Keratinocyte (primary cell): Measurements from ENCODE around the gene HGFAC. TPM values are rescaled to one million over a fixed set of nuclear protein-coding genes. Genes with fewer than 3 reads are reported as not detected.

Experiments used
- DNase-seq: peaks from one replicate; pipeline ENCODE4 v3.0.0-alpha.2; 2011; ENCODE audit warnings: low read depth, missing footprints, low spot score
- FAIRE-seq: peaks from 2 replicates; lab custom pipeline; 2011; peaks lifted over from hg19 to GRCh38; lab: Jason Lieb, UNC
- H2AFZ ChIP-seq: 2 replicates; pipeline ENCODE4 v1.6.0; 2012; ENCODE audit warnings: low read length, control low read depth, inconsistent platforms; ENCODE audit not compliant: control insufficient read depth
- H3K27ac ChIP-seq: 2 replicates; pipeline ENCODE4 v1.5.1; 2011; ENCODE audit warnings: low read length; ENCODE audit not compliant: control insufficient read depth, insufficient read depth
- H3K27me3 ChIP-seq: 3 replicates; pipeline ENCODE4 v1.6.0; 2011; ENCODE audit warnings: low read length; ENCODE audit not compliant: control insufficient read depth, insufficient read depth; ENCODE audit errors: extremely low read depth
- H3K36me3 ChIP-seq, 2 experiments: 2 replicates in 1 of 2; 3 replicates in 1 of 2; pipeline ENCODE4 v1.5.1; 2011; ENCODE audit warnings: low read length in 2 of 2, mild to moderate bottlenecking in 1 of 2; ENCODE audit not compliant: control insufficient read depth in 2 of 2, insufficient read depth in 2 of 2; ENCODE audit errors: extremely low read depth in 1 of 2
- H3K4me1 ChIP-seq: 3 replicates; pipeline ENCODE4 v1.5.1; 2011; ENCODE audit warnings: low read length; ENCODE audit not compliant: control insufficient read depth, insufficient read depth; ENCODE audit errors: extremely low read depth
- H3K4me2 ChIP-seq: 3 replicates; pipeline ENCODE4 v1.6.0; 2011; ENCODE audit warnings: low read depth, low read length; ENCODE audit not compliant: control insufficient read depth, insufficient read depth; ENCODE audit errors: extremely low read depth
- H3K4me3 ChIP-seq, 3 experiments: fragments of 200-600 bp in 1 of 3; sonication (generic) in 1 of 3; 2 replicates in 2 of 3; 3 replicates in 1 of 3; pipeline ENCODE4 v1.5.1; 2011 to 2016; ENCODE audit warnings: low read length in 3 of 3, mild to moderate bottlenecking in 3 of 3, control low read depth in 2 of 3, inconsistent platforms in 1 of 3, low read depth in 1 of 3, mixed read lengths in 1 of 3, mixed run types in 1 of 3, moderate library complexity in 1 of 3; ENCODE audit not compliant: control insufficient read depth in 2 of 3, insufficient read depth in 2 of 3; ENCODE audit errors: extremely low read depth in 1 of 3
- H3K79me2 ChIP-seq: 2 replicates; pipeline ENCODE4 v1.6.0; 2012; ENCODE audit warnings: low read length; ENCODE audit not compliant: control insufficient read depth, insufficient read depth
- H3K9ac ChIP-seq: 3 replicates; pipeline ENCODE4 v1.6.0; 2011; ENCODE audit warnings: low read length; ENCODE audit not compliant: control insufficient read depth, insufficient read depth; ENCODE audit errors: extremely low read depth
- H3K9me1 ChIP-seq: 3 replicates; pipeline ENCODE4 v1.6.0; 2011; ENCODE audit warnings: low read length; ENCODE audit not compliant: control insufficient read depth, insufficient read depth; ENCODE audit errors: extremely low read depth
- H3K9me3 ChIP-seq: 2 replicates; pipeline ENCODE4 v1.5.1; 2012; ENCODE audit warnings: low read depth, low read length; ENCODE audit not compliant: control insufficient read depth
- H4K20me1 ChIP-seq: 3 replicates; pipeline ENCODE4 v1.6.0; 2011; ENCODE audit warnings: low read length; ENCODE audit not compliant: control insufficient read depth, insufficient read depth; ENCODE audit errors: extremely low read depth
- EZH2 ChIP-seq: IDR thresholded peaks from one replicate; pipeline ENCODE4 v1.6.1; 2012; ENCODE audit warnings: inconsistent platforms, mild to moderate bottlenecking, low read length, moderate library complexity
- dilution Hi-C: fragments of 300-500 bp; cut with MboI; formaldehyde crosslinking; loops from one replicate; pipeline ENCODE4 v1.7.0; 2020; ENCODE audit warnings: low sequenced_read_pairs; ENCODE audit not compliant: extremely low pct_ligation_motif_present
- polyA plus RNA-seq, 5 experiments: library from polyadenylated mRNA; depleted of rRNA in 3 of 5; stranded (reverse) in 3 of 5; stranded (forward) in 1 of 5; unstranded in 1 of 5; fragments of >200 nt; gene quantifications; 1 replicate in 1 of 5; 2 replicates in 3 of 5; 3 replicates in 1 of 5; pipeline versions ENCODE4 v1.2.1 to v1.2.3, GENCODE V29; 2011 to 2012; ENCODE audit warnings: missing spikeins in 2 of 5, low read depth in 1 of 5, low replicate concordance in 1 of 5
- TF ChIP-seq, protein P1 (sequence below), 3 experiments: IDR thresholded peaks in 1 of 3; conservative IDR thresholded peaks in 1 of 3; optimal IDR thresholded peaks in 1 of 3; 2 replicates in 2 of 3; 3 replicates in 1 of 3; pipeline versions ENCODE3 to v1.5.1; 2011; ENCODE audit warnings: low read length in 3 of 3, mild to moderate bottlenecking in 3 of 3, moderate library complexity in 2 of 3, control low read depth in 1 of 3, inconsistent platforms in 1 of 3; ENCODE audit not compliant: insufficient read depth in 2 of 3; ENCODE audit errors: extremely low read depth in 1 of 3

The HGFAC gene
- polyA plus RNA-seq, 1 donor (not counting 4 experiments of a cell fraction or from before 2014, with no cell fraction given): not detected

DNA sequence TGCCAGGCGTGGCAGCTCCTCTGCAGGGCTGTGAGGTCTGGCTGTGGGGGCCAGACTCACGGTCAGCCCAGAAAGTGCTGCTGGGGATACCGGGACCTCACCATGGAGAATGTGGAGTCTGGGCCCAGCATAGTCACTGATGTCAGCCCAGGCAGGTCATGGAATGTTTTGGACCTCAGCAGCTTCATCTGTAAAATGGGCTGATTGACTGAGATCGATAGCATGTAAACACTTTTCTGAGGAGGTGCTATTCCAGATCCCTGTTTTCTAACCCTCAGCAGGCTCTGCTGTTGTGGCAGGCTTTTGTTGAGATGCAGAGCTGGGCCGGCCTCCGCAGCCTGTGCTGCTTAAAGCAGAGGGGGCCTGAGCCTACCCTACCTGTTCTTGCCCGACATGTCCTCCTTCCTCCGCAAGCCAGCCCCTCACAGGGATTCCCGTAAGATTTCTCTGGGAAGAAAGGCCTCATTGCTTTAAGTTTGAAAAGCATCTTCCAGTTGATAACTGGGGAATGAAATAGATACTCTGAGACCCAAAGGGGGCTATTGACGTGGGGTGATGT lies 38.3 kb upstream of the HGFAC start:
- TF ChIP-seq, protein P1, sequence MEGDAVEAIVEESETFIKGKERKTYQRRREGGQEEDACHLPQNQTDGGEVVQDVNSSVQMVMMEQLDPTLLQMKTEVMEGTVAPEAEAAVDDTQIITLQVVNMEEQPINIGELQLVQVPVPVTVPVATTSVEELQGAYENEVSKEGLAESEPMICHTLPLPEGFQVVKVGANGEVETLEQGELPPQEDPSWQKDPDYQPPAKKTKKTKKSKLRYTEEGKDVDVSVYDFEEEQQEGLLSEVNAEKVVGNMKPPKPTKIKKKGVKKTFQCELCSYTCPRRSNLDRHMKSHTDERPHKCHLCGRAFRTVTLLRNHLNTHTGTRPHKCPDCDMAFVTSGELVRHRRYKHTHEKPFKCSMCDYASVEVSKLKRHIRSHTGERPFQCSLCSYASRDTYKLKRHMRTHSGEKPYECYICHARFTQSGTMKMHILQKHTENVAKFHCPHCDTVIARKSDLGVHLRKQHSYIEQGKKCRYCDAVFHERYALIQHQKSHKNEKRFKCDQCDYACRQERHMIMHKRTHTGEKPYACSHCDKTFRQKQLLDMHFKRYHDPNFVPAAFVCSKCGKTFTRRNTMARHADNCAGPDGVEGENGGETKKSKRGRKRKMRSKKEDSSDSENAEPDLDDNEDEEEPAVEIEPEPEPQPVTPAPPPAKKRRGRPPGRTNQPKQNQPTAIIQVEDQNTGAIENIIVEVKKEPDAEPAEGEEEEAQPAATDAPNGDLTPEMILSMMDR (optimal IDR thresholded peaks at IDR 0.05 in 1 of 3, IDR thresholded peaks at IDR 0.05 in 1 of 3, conservative IDR thresholded peaks at IDR 0.05 in 1 of 3; ENCODE audit: extremely low read depth in 1 of 3, insufficient read depth in 2 of 3, low read length in 3 of 3): no peak
- TF ChIP-seq EZH2: no peak
- Histone ChIP-seq H3K9ac (no peak overlapping the region), H3K9me1 (no peaks in the 10 kb centered on the region), H3K27ac (no peak overlapping the region), H4K20me1 (no peaks in the 10 kb centered on the region), H3K4me2 (no peak overlapping the region), H3K4me3 (no peak overlapping the region), H2AFZ (no peak overlapping the region), H3K27me3 (no peaks in the 10 kb centered on the region), H3K79me2 (peaks cover 48% of the 10 kb centered on the region), H3K36me3 (peaks cover 13 to 15% of the 10 kb centered on the region in 2 experiments), H3K4me1 (peaks cover 6% of the 10 kb centered on the region), H3K9me3 (no peaks in the 10 kb centered on the region)
- DNase-seq: no peak
- FAIRE-seq: no peak
- dilution Hi-C loops: no loop called here

DNA sequence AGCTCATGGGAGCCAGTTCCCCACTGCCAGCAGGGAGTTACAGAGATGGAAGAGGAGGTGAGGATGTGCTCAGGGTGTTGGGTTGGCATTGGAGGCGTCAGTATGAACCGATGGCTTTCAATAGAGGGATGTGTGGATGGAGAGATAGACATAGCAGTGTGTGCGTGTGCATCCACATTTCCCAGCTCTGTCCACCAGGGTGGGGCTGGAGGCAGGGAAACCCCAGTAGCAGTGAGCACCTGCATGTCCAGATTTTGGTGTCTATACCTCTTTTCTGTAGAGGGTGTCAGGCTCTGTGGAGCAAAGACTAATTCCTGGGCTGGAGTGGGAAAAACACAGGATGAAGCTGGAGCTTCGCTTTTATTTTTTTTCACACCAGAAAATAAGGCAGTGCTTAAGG lies 37.2 kb upstream of the HGFAC start:
- Histone ChIP-seq H3K9ac (no peak overlapping the region), H3K4me3 (no peak overlapping the region), H3K27ac (no peak overlapping the region), H3K4me2 (no peak overlapping the region), H3K36me3 (peaks cover 13 to 16% of the 10 kb centered on the region in 2 experiments), H2AFZ (no peak overlapping the region), H4K20me1 (no peaks in the 10 kb centered on the region), H3K9me1 (no peaks in the 10 kb centered on the region), H3K9me3 (no peaks in the 10 kb centered on the region), H3K27me3 (no peaks in the 10 kb centered on the region), H3K4me1 (peaks cover 8% of the 10 kb centered on the region), H3K79me2 (peaks cover 58% of the 10 kb centered on the region)
- FAIRE-seq: no peak
- TF ChIP-seq, protein P1 (optimal IDR thresholded peaks at IDR 0.05 in 1 of 3, IDR thresholded peaks at IDR 0.05 in 1 of 3, conservative IDR thresholded peaks at IDR 0.05 in 1 of 3; ENCODE audit: extremely low read depth in 1 of 3, insufficient read depth in 2 of 3, low read length in 3 of 3): no peak
- no peak for TF ChIP-seq EZH2
- DNase-seq: no peak
- dilution Hi-C loops: no loop called here
